SK-N-SH (cell line): Measurements from ENCODE around the gene STOML2. TPM values are rescaled to one million over a fixed set of nuclear protein-coding genes. Genes with fewer than 3 reads are reported as not detected.
A peak's percentile ranks its signal among the peaks of the same experiment; 100 is the strongest.

Experiments used
- CTCF ChIA-PET: fragments of 300-600, 350-600 bp; formaldehyde crosslinking; extraction: SDS; loops from one replicate; lab custom pipeline; 2021; lab: Yijun Ruan, JAX
- POLR2A ChIA-PET: fragments of 350-600 bp; sonication (Branson Sonifier 250); formaldehyde crosslinking; extraction: SDS; loops from one replicate; lab custom pipeline; 2020; ENCODE audit warnings: antibody characterized with exemption, inconsistent platforms; lab: Yijun Ruan, JAX
- DNase-seq: peaks from one replicate; pipeline ENCODE4 v3.0.0; 2012
- H2AFZ ChIP-seq: fragments of 200-600 bp; sonication (generic); 2 replicates; pipeline ENCODE4 v1.8.1; 2016; ENCODE audit warnings: antibody characterized with exemption, mild to moderate bottlenecking, low read depth
- H3F3A ChIP-seq: fragments of 200-600 bp; sonication (generic); replicated peaks from 2 replicates; pipeline ENCODE3; 2016; ENCODE audit warnings: antibody characterized with exemption, mild to moderate bottlenecking; ENCODE audit not compliant: insufficient read depth
- H3K27ac ChIP-seq, 2 experiments: fragments of 200-500 bp in 1 of 2; fragments of 200-600 bp in 1 of 2; sonication (Bioruptor generic) in 1 of 2; sonication (generic), shearing (Covaris generic) in 1 of 2; 2 replicates each; pipeline versions ENCODE4 v1.5.1 to v1.6.1; 2014 to 2016; ENCODE audit warnings: low read depth in 2 of 2, inconsistent platforms in 1 of 2, low read length in 1 of 2, mild to moderate bottlenecking in 1 of 2, mixed read lengths in 1 of 2
- H3K27me3 ChIP-seq: fragments of 200-600 bp; sonication (generic), shearing (Covaris generic); 2 replicates; pipeline ENCODE4 v1.6.1; 2016; ENCODE audit warnings: mixed run types; ENCODE audit not compliant: insufficient read depth
- H3K36me3 ChIP-seq, 2 experiments: fragments of 200-500 bp in 1 of 2; fragments of 200-600 bp in 1 of 2; sonication (Bioruptor generic) in 1 of 2; sonication (generic) in 1 of 2; replicated peaks in 1 of 2; 2 replicates each; pipeline versions ENCODE3 to v1.5.1; 2014 to 2016; ENCODE audit warnings: low read length in 1 of 2, mild to moderate bottlenecking in 1 of 2; ENCODE audit not compliant: insufficient read depth in 2 of 2, control insufficient read depth in 1 of 2
- H3K4me1 ChIP-seq, 2 experiments: fragments of 200-500 bp in 1 of 2; fragments of 200-600 bp in 1 of 2; sonication (Bioruptor generic) in 1 of 2; sonication (generic), shearing (Covaris generic) in 1 of 2; 2 replicates each; pipeline versions ENCODE4 v1.5.1 to v1.6.1; 2014 to 2016; ENCODE audit warnings: low read depth in 1 of 2, low read length in 1 of 2, mixed run types in 1 of 2; ENCODE audit not compliant: insufficient read depth in 2 of 2, control insufficient read depth in 1 of 2
- H3K4me2 ChIP-seq: fragments of 200-600 bp; sonication (generic), shearing (Covaris generic); 2 replicates; pipeline ENCODE4 v1.6.1; 2017; ENCODE audit warnings: mixed run types
- H3K4me3 ChIP-seq, 2 experiments: fragments of 200-500 bp in 1 of 2; fragments of 200-600 bp in 1 of 2; sonication (Bioruptor generic) in 1 of 2; sonication (generic), shearing (Covaris generic) in 1 of 2; 2 replicates each; pipeline versions ENCODE4 v1.5.1 to v1.8.1; 2014 to 2016; ENCODE audit warnings: low read depth in 2 of 2, inconsistent platforms in 1 of 2, low read length in 1 of 2, mild to moderate bottlenecking in 1 of 2, mixed read lengths in 1 of 2, moderate library complexity in 1 of 2
- H3K79me2 ChIP-seq: fragments of 200-600 bp; sonication (generic); 2 replicates; pipeline ENCODE4 v1.8.1; 2017; ENCODE audit warnings: mild to moderate bottlenecking; ENCODE audit not compliant: insufficient read depth
- H3K9ac ChIP-seq: fragments of 200-600 bp; sonication (generic); 2 replicates; pipeline ENCODE4 v1.6.1; 2017; ENCODE audit warnings: mixed run types
- H3K9me2 ChIP-seq: fragments of 200-600 bp; sonication (generic); 2 replicates; pipeline ENCODE4 v1.6.1; 2017; ENCODE audit warnings: mixed run types
- H3K9me3 ChIP-seq: fragments of 200-600 bp; sonication (generic); 2 replicates; pipeline ENCODE4 v1.6.1; 2017; ENCODE audit warnings: mixed run types, mild to moderate bottlenecking, moderate library complexity
- H4K20me1 ChIP-seq: fragments of 200-600 bp; sonication (generic); 2 replicates; pipeline ENCODE4 v1.6.1; 2017; ENCODE audit warnings: mild to moderate bottlenecking, mixed run types; ENCODE audit not compliant: insufficient read depth
- ELF1 ChIP-seq: IDR thresholded peaks from 2 replicates; pipeline ENCODE4 v1.4.0; 2012
- FOSL2 ChIP-seq: IDR thresholded peaks from 2 replicates; pipeline ENCODE4 v1.4.0; 2012; ENCODE audit warnings: low read depth, mild to moderate bottlenecking, moderate library complexity, borderline replicate concordance
- FOXJ3 ChIP-seq: sonication (generic); formaldehyde crosslinking; IDR thresholded peaks from 2 replicates; pipeline ENCODE4 v1.5.1; 2020; ENCODE audit warnings: mild to moderate bottlenecking, missing genetic modification reagents
- FOXM1 ChIP-seq: IDR thresholded peaks from 2 replicates; pipeline ENCODE4 v1.4.0; 2012; ENCODE audit warnings: low read depth, mild to moderate bottlenecking
- GABPA ChIP-seq: IDR thresholded peaks from 2 replicates; pipeline ENCODE4 v1.4.0; 2012; ENCODE audit warnings: low read depth, mild to moderate bottlenecking
- MAX ChIP-seq: IDR thresholded peaks from 2 replicates; pipeline ENCODE4 v1.4.0; 2012; ENCODE audit warnings: low read depth
- MEF2A ChIP-seq: IDR thresholded peaks from 2 replicates; pipeline ENCODE4 v1.4.0; 2012; ENCODE audit warnings: low read depth, borderline replicate concordance
- NFIC ChIP-seq: IDR thresholded peaks from 2 replicates; pipeline ENCODE4 v1.4.0; 2012; ENCODE audit warnings: borderline replicate concordance
- NRF1 ChIP-seq: IDR thresholded peaks from 2 replicates; pipeline ENCODE4 v1.6.1; 2012; ENCODE audit warnings: low read depth, mild to moderate bottlenecking, low read length
- PBX3 ChIP-seq: IDR thresholded peaks from 2 replicates; pipeline ENCODE4; 2012
- POLR2AphosphoS5 ChIP-seq: IDR thresholded peaks from 2 replicates; pipeline ENCODE4 v1.6.1; 2012; ENCODE audit warnings: low read depth, low read length
- RCOR1 ChIP-seq: fragments of 150-350 bp; IDR thresholded peaks from 2 replicates; pipeline ENCODE4 v1.6.1; 2017; ENCODE audit warnings: antibody characterized with exemption, low read length
- REST ChIP-seq: IDR thresholded peaks from 2 replicates; pipeline ENCODE4 v1.6.1; 2012; ENCODE audit warnings: mild to moderate bottlenecking, low read depth, low read length, moderate library complexity
- RFX5 ChIP-seq: IDR thresholded peaks from 2 replicates; pipeline ENCODE4 v1.6.1; 2012; ENCODE audit warnings: mild to moderate bottlenecking, improper control_type of control experiment, low read length
- SMC3 ChIP-seq: IDR thresholded peaks from 2 replicates; pipeline ENCODE4 v1.6.1; 2012; ENCODE audit warnings: low read depth, low read length, improper control_type of control experiment
- TAF1 ChIP-seq: IDR thresholded peaks from 2 replicates; pipeline ENCODE4 v1.6.1; 2012; ENCODE audit warnings: low read depth, mild to moderate bottlenecking, low read length, moderate library complexity, borderline replicate concordance
- USF1 ChIP-seq: IDR thresholded peaks from 2 replicates; pipeline ENCODE4 v1.4.0; 2012; ENCODE audit warnings: low read depth, borderline replicate concordance
- WGBS: methylation state at CpG from one replicate; pipeline ENCODE4 v1.1.6; 2017; ENCODE audit warnings: low lambda C conversion rate; 5-methylcytosine and 5-hydroxymethylcytosine counted together
- polyA plus RNA-seq, 3 experiments: library from polyadenylated mRNA; depleted of rRNA; stranded (reverse); fragments of >200 nt; gene quantifications; 2 replicates each; pipeline ENCODE4 v1.2.3, GENCODE V29; 2012

STOML2 gene
- polyA plus RNA-seq, 1 of the 3 experiments (the other 2 are of a cell fraction), result 232 TPM

- H3K9me2 ChIP-seq, result no peaks in the 10 kb centered on the region
- no peak overlapping the region for H3K4me2 ChIP-seq
- peaks cover 21% of the 10 kb centered on the region for H3F3A ChIP-seq
- CTCF ChIA-PET, result interaction anchor here (1.0 to 3.8 kb wide), 3 partner anchors 9 to 12 kb away, joined by 3 to 25 read pairs (median 11); partner anchors contain the start of genes ATOSB and PIGO
- H4K20me1 ChIP-seq, result peaks cover 11% of the 10 kb centered on the region; the same call in 1 of the 2 replicates
- peaks cover 15 to 25% of the 10 kb centered on the region in 2 experiments; a peak in 3 of 4 replicates for H3K4me1 ChIP-seq
- no peak for TF ChIP-seq FOXJ3 (CRISPR knock-in tag)
- TF ChIP-seq ELF1, result no peak
- no peak for TF ChIP-seq RCOR1
- TF ChIP-seq RFX5, result no peak
- TF ChIP-seq MAX, result no peak
- TF ChIP-seq FOSL2, result no peak
- TF ChIP-seq REST, result no peak
- no peak for TF ChIP-seq PBX3
- TF ChIP-seq FOXM1, result no peak
- TF ChIP-seq SMC3, result no peak
- TF ChIP-seq NFIC, result no peak
- TF ChIP-seq USF1, result no peak
- TF ChIP-seq MEF2A, result no peak
- TF ChIP-seq POLR2AphosphoS5, result no peak
- no peak for TF ChIP-seq TAF1
- no peak for TF ChIP-seq GABPA
- no peak for TF ChIP-seq NRF1
- no peak overlapping the region for H3K4me3 ChIP-seq
- H3K27ac ChIP-seq, result peak overlapping the region in 1 of 2 experiments; percentile 94; a peak in 1 of 4 replicates
- H3K9me3 ChIP-seq, result no peaks in the 10 kb centered on the region
- H3K79me2 ChIP-seq, result peaks cover 38% of the 10 kb centered on the region
- no peak for DNase-seq
- no peak overlapping the region for H3K9ac ChIP-seq
- POLR2A ChIA-PET, result interaction anchor here (2.4 to 4.0 kb wide), 2 partner anchors 10 to 25 kb away, joined by 29 to 35 read pairs; partner anchors contain the start of genes ATOSB and FANCG
- no peaks in the 10 kb centered on the region for H3K27me3 ChIP-seq
- H2AFZ ChIP-seq, result no peak overlapping the region
- WGBS, result 90% methylated on average over 4 of the region's 4 CpGs
- peaks cover 36 to 70% of the 10 kb centered on the region in 2 experiments for H3K36me3 ChIP-seq
Measured at GRCh38 chr9:35104586-35104985, 1.7 kb upstream of the STOML2 start.
